Measurements from ENCODE around the gene RNU6-7. TPM values are rescaled to one million over a fixed set of nuclear protein-coding genes. Genes with fewer than 3 reads are reported as not detected.

The RNU6-7 gene
- total and polyA plus RNA-seq, 2 donors (not counting 3 experiments of a cell fraction or from before 2014, with no cell fraction given), result not detected

- CTCF ChIA-PET, result no interaction called here
- H3K27ac ChIP-seq (ENCODE audit: insufficient read depth, low read depth, low read length), result no peak overlapping the region
- POLR2A ChIA-PET, result no interaction called here
- BruUV-seq (replicated peaks), result no TSS peak
- H3K79me2 ChIP-seq (ENCODE audit: control insufficient read depth, insufficient read depth, low read length), result no peaks in the 10 kb centered on the region
- H3K4me3 ChIP-seq (replicated peaks in 1 of 3; ENCODE audit: insufficient read depth in 1 of 3, low read depth in 1 of 3, low read length in 3 of 3), result no peak overlapping the region
- no peak for DNase-seq (ENCODE audit: low read depth, low spot score)
- no peaks in the 10 kb centered on the region for H3K36me3 ChIP-seq (ENCODE audit: control insufficient read depth in 2 of 2, extremely low read depth in 1 of 2, insufficient read depth in 2 of 2, low read length in 2 of 2)
- H3K4me2 ChIP-seq (ENCODE audit: insufficient read depth, low read length), result no peak overlapping the region
- TF ChIP-seq MAX (IDR thresholded peaks at IDR 0.05; ENCODE audit: insufficient read depth, insufficient read length) (no peak), POLR2A (IDR thresholded peaks at IDR 0.05; ENCODE audit: low read depth, low read length) (no peak), JUN (IDR thresholded peaks at IDR 0.05; ENCODE audit: borderline replicate concordance, insufficient read depth, insufficient read length, low read depth) (no peak), MYC (IDR thresholded peaks at IDR 0.05; ENCODE audit: low read depth, low read length) (no peak), GATA2 (IDR thresholded peaks at IDR 0.05; ENCODE audit: insufficient read depth, insufficient read length, low read depth, low read length) (no peak)
- TF ChIP-seq, protein P1, sequence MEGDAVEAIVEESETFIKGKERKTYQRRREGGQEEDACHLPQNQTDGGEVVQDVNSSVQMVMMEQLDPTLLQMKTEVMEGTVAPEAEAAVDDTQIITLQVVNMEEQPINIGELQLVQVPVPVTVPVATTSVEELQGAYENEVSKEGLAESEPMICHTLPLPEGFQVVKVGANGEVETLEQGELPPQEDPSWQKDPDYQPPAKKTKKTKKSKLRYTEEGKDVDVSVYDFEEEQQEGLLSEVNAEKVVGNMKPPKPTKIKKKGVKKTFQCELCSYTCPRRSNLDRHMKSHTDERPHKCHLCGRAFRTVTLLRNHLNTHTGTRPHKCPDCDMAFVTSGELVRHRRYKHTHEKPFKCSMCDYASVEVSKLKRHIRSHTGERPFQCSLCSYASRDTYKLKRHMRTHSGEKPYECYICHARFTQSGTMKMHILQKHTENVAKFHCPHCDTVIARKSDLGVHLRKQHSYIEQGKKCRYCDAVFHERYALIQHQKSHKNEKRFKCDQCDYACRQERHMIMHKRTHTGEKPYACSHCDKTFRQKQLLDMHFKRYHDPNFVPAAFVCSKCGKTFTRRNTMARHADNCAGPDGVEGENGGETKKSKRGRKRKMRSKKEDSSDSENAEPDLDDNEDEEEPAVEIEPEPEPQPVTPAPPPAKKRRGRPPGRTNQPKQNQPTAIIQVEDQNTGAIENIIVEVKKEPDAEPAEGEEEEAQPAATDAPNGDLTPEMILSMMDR (IDR thresholded peaks at IDR 0.05; ENCODE audit: extremely low read depth in 1 of 2, insufficient read depth in 1 of 2, low read depth in 1 of 2, low read length in 2 of 2), result no peak
- H3K9me1 ChIP-seq (replicated peaks; ENCODE audit: control insufficient read depth, extremely low read depth, insufficient read depth, low read length), result no peaks in the 10 kb centered on the region
- H3K9ac ChIP-seq (replicated peaks; ENCODE audit: extremely low read depth, insufficient read depth, low read length), result no peak overlapping the region
- no peak overlapping the region for H2AFZ ChIP-seq (ENCODE audit: low read depth, low read length)
- FAIRE-seq, result no peak
- H4K20me1 ChIP-seq (replicated peaks; ENCODE audit: control insufficient read depth, extremely low read depth, insufficient read depth, low read length), result no peaks in the 10 kb centered on the region
- peaks cover 10 to 20% of the 10 kb centered on the region in 2 experiments for H3K27me3 ChIP-seq (ENCODE audit: control insufficient read depth in 2 of 2, insufficient read depth in 2 of 2, low read length in 2 of 2)
- no peaks in the 10 kb centered on the region for H3K9me3 ChIP-seq (replicated peaks; ENCODE audit: control insufficient read depth, insufficient read depth, low read length)
- dilution Hi-C loops (cut with MboI; ENCODE audit: extremely low pct_ligation_motif_present, low sequenced_read_pairs), result no loop called here
- H3K4me1 ChIP-seq (ENCODE audit: control insufficient read depth, extremely low read depth, insufficient read depth, low read length), result peaks cover 16% of the 10 kb centered on the region
- intact Hi-C loops (cut with micrococcal nuclease), result no loop called here
These were observed 3.7 kb downstream of the RNU6-7 start for GRCh38 chr14:32205554-32205953.

GRCh38 chr14:32205984-32206383 lies 4.1 kb downstream of the RNU6-7 start:
- DNase-seq (ENCODE audit: low read depth, low spot score), result no peak
- Histone ChIP-seq H3K36me3 (ENCODE audit: control insufficient read depth in 2 of 2, extremely low read depth in 1 of 2, insufficient read depth in 2 of 2, low read length in 2 of 2) (no peaks in the 10 kb centered on the region), H3K9ac (replicated peaks; ENCODE audit: extremely low read depth, insufficient read depth, low read length) (no peak overlapping the region), H2AFZ (ENCODE audit: low read depth, low read length) (no peak overlapping the region), H3K79me2 (ENCODE audit: control insufficient read depth, insufficient read depth, low read length) (no peaks in the 10 kb centered on the region), H3K4me2 (ENCODE audit: insufficient read depth, low read length) (no peak overlapping the region), H3K27me3 (ENCODE audit: control insufficient read depth in 2 of 2, insufficient read depth in 2 of 2, low read length in 2 of 2) (peaks cover 10 to 20% of the 10 kb centered on the region in 2 experiments), H3K4me3 (replicated peaks in 1 of 3; ENCODE audit: insufficient read depth in 1 of 3, low read depth in 1 of 3, low read length in 3 of 3) (no peak overlapping the region), H3K27ac (ENCODE audit: insufficient read depth, low read depth, low read length) (no peak overlapping the region), H3K9me3 (replicated peaks; ENCODE audit: control insufficient read depth, insufficient read depth, low read length) (no peaks in the 10 kb centered on the region), H3K4me1 (ENCODE audit: control insufficient read depth, extremely low read depth, insufficient read depth, low read length) (peaks cover 13% of the 10 kb centered on the region), H3K9me1 (replicated peaks; ENCODE audit: control insufficient read depth, extremely low read depth, insufficient read depth, low read length) (no peaks in the 10 kb centered on the region), H4K20me1 (replicated peaks; ENCODE audit: control insufficient read depth, extremely low read depth, insufficient read depth, low read length) (no peaks in the 10 kb centered on the region)
- no TSS peak for BruUV-seq (replicated peaks)
- dilution Hi-C loops (cut with MboI; ENCODE audit: extremely low pct_ligation_motif_present, low sequenced_read_pairs) (no loop called here), intact Hi-C loops (cut with micrococcal nuclease) (no loop called here)
- no peak for FAIRE-seq
- POLR2A ChIA-PET, result no interaction called here
- TF ChIP-seq POLR2AphosphoS5 (IDR thresholded peaks at IDR 0.05; ENCODE audit: insufficient read depth, low read depth, low read length) (no peak), MYC (IDR thresholded peaks at IDR 0.05; ENCODE audit: low read depth, low read length) (no peak), EZH2 (IDR thresholded peaks at IDR 0.05; ENCODE audit: borderline replicate concordance, low read depth, low read length, severe bottlenecking) (no peak), FOS (IDR thresholded peaks at IDR 0.05; ENCODE audit: borderline replicate concordance, insufficient read depth, low read length) (no peak)
- CTCF ChIA-PET, result interaction anchor here (0.8 kb wide), 1 partner anchor 49 kb away, joined by 3 read pairs; no protein-coding TSS in a partner anchor

All from endothelial cell of umbilical vein (primary cell).